Astrocyte (in vitro differentiated cells and primary cell): Measurements from ENCODE around the gene SLC37A1. TPM values are rescaled to one million over a fixed set of nuclear protein-coding genes. Genes with fewer than 3 reads are reported as not detected.

ENCODE experiments used
- DNase-seq: peaks from one replicate; pipeline ENCODE4 v3.0.0-alpha.2; 2010; ENCODE audit warnings: low read depth
- FAIRE-seq: peaks from 2 replicates; lab custom pipeline; 2011; peaks lifted over from hg19 to GRCh38; lab: Jason Lieb, UNC
- H2AFZ ChIP-seq: 2 replicates; pipeline ENCODE4 v1.6.0; 2012; ENCODE audit warnings: low read depth, low read length, inconsistent platforms
- H3K27ac ChIP-seq: 2 replicates; pipeline ENCODE4 v1.5.1; 2011; ENCODE audit warnings: low read depth, low read length, inconsistent platforms
- H3K27me3 ChIP-seq: 2 replicates; pipeline ENCODE4 v1.6.0; 2011; ENCODE audit warnings: low read length, inconsistent platforms; ENCODE audit not compliant: insufficient read depth
- H3K36me3 ChIP-seq: 2 replicates; pipeline ENCODE4 v1.5.1; 2011; ENCODE audit warnings: low read length, inconsistent platforms; ENCODE audit not compliant: insufficient read depth
- H3K4me1 ChIP-seq: 2 replicates; pipeline ENCODE4 v1.5.1; 2011; ENCODE audit warnings: low read length, inconsistent platforms; ENCODE audit not compliant: insufficient read depth
- H3K4me2 ChIP-seq: 2 replicates; pipeline ENCODE4 v1.6.0; 2012; ENCODE audit warnings: low read length, inconsistent platforms
- H3K4me3 ChIP-seq: 2 replicates; pipeline ENCODE4 v1.5.1; 2011; ENCODE audit warnings: low read depth, mild to moderate bottlenecking, low read length, inconsistent platforms; ENCODE audit not compliant: insufficient read depth
- H3K79me2 ChIP-seq: 2 replicates; pipeline ENCODE4 v1.6.0; 2012; ENCODE audit warnings: mild to moderate bottlenecking, low read length, inconsistent platforms; ENCODE audit not compliant: insufficient read depth
- H3K9ac ChIP-seq: 2 replicates; pipeline ENCODE4 v1.6.0; 2012; ENCODE audit warnings: mild to moderate bottlenecking, low read length, inconsistent platforms
- H3K9me3 ChIP-seq: 2 replicates; pipeline ENCODE4 v1.5.1; 2012; ENCODE audit warnings: low read depth, mild to moderate bottlenecking, low read length, inconsistent platforms; ENCODE audit not compliant: insufficient read depth
- H4K20me1 ChIP-seq: 2 replicates; pipeline ENCODE4 v1.6.0; 2012; ENCODE audit warnings: low read length, inconsistent platforms; ENCODE audit not compliant: insufficient read depth
- H3K27ac Mint-ChIP-seq: one replicate; pipeline ENCODE4 v1.8.0; 2021; ENCODE audit warnings: mild to moderate bottlenecking, mixed read lengths; ENCODE audit not compliant: unreplicated experiment
- H3K27me3 Mint-ChIP-seq: one replicate; pipeline ENCODE4 v1.8.0; 2021; ENCODE audit warnings: low read depth, mixed read lengths; ENCODE audit not compliant: unreplicated experiment
- H3K36me3 Mint-ChIP-seq: one replicate; pipeline ENCODE4 v1.8.0; 2021; ENCODE audit warnings: low read depth, mixed read lengths; ENCODE audit not compliant: unreplicated experiment
- H3K4me1 Mint-ChIP-seq: one replicate; pipeline ENCODE4 v1.8.0; 2021; ENCODE audit warnings: low read depth, mixed read lengths; ENCODE audit not compliant: unreplicated experiment
- H3K4me3 Mint-ChIP-seq: one replicate; pipeline ENCODE4 v1.8.0; 2021; ENCODE audit warnings: mild to moderate bottlenecking, moderate library complexity, mixed read lengths; ENCODE audit not compliant: unreplicated experiment
- H3K9me3 Mint-ChIP-seq: one replicate; pipeline ENCODE4 v1.8.0; 2021; ENCODE audit warnings: mild to moderate bottlenecking, mixed read lengths; ENCODE audit not compliant: unreplicated experiment
- EZH2 ChIP-seq: IDR thresholded peaks from 2 replicates; pipeline ENCODE4 v1.6.1; 2012; ENCODE audit warnings: mild to moderate bottlenecking, low read length, inconsistent platforms; ENCODE audit not compliant: insufficient read depth
- total RNA-seq: library from RNA; stranded (reverse); gene quantifications from 2 replicates; pipeline ENCODE4 v1.2.1, GENCODE V29; 2021
- TF ChIP-seq, protein P1 (sequence below): IDR thresholded peaks from 2 replicates; pipeline ENCODE4 v1.5.1; 2011; ENCODE audit warnings: low read depth, mild to moderate bottlenecking, inconsistent platforms, low read length, moderate library complexity; ENCODE audit not compliant: insufficient read depth

SLC37A1 gene
- total RNA-seq, 1 donor from 2014 or later, result 6.9 TPM

DNA sequence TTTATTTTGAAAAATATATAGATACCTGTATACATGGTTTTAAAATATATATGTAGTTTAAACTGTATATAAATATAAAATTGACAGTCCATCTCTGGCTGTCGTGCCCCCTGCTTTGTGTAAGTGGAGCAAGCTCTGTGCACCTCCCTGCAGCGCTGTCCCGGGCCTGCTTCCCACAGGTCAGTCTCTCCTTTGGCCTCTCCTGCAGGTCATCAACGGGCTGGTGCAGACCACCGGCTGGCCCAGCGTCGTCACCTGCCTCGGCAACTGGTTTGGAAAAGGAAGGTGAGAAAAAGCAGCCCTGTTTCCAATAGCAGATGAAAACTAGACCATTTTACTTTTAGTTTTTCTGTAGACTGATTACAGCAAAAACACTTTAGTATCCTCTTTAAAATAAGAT, 28.5 kb downstream of the SLC37A1 start:
- Mint-ChIP-seq H3K27ac (no peak overlapping the region), H3K9me3 (no peaks in the 10 kb centered on the region), H3K4me3 (no peak overlapping the region), H3K4me1 (no peaks in the 10 kb centered on the region), H3K27me3 (peaks cover 40% of the 10 kb centered on the region), H3K36me3 (peaks cover 10% of the 10 kb centered on the region)
- no peak overlapping the region for H3K4me2 ChIP-seq
- TF ChIP-seq, protein P1, sequence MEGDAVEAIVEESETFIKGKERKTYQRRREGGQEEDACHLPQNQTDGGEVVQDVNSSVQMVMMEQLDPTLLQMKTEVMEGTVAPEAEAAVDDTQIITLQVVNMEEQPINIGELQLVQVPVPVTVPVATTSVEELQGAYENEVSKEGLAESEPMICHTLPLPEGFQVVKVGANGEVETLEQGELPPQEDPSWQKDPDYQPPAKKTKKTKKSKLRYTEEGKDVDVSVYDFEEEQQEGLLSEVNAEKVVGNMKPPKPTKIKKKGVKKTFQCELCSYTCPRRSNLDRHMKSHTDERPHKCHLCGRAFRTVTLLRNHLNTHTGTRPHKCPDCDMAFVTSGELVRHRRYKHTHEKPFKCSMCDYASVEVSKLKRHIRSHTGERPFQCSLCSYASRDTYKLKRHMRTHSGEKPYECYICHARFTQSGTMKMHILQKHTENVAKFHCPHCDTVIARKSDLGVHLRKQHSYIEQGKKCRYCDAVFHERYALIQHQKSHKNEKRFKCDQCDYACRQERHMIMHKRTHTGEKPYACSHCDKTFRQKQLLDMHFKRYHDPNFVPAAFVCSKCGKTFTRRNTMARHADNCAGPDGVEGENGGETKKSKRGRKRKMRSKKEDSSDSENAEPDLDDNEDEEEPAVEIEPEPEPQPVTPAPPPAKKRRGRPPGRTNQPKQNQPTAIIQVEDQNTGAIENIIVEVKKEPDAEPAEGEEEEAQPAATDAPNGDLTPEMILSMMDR, result no peak
- no peak for TF ChIP-seq EZH2
- H3K27me3 ChIP-seq, result no peaks in the 10 kb centered on the region
- no peak overlapping the region for H3K27ac ChIP-seq
- H3K79me2 ChIP-seq, result no peaks in the 10 kb centered on the region
- H4K20me1 ChIP-seq, result no peaks in the 10 kb centered on the region
- no peak for DNase-seq
- H2AFZ ChIP-seq, result no peak overlapping the region
- no peaks in the 10 kb centered on the region for H3K36me3 ChIP-seq
- FAIRE-seq, result no peak
- no peaks in the 10 kb centered on the region for H3K9me3 ChIP-seq
- no peak overlapping the region for H3K4me3 ChIP-seq
- H3K4me1 ChIP-seq, result no peaks in the 10 kb centered on the region
- H3K9ac ChIP-seq, result no peak overlapping the region

DNA sequence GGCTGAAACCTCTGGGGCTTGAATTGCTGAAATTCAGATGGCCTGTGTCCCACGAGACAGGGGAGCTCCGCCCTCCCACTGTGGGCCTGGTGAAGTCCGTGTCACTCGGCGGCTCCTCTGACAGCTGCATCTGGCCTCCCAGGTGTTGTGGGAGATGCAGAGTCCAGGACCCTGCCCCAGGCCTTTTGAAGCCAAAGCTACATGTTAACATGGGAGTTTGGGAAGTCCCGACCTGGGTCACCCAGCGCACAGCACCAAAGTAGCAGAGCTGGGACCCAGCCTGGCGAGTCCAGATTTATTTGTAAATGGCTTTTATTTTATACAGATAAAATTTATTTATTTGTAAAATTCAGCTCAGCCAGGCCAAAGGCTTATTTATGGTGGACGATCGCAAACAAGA, 28.9 kb downstream of the SLC37A1 start:
- Histone ChIP-seq H3K9me3 (no peaks in the 10 kb centered on the region), H3K9ac (no peak overlapping the region), H3K79me2 (no peaks in the 10 kb centered on the region), H3K27me3 (no peaks in the 10 kb centered on the region), H4K20me1 (no peaks in the 10 kb centered on the region), H3K4me3 (no peak overlapping the region), H3K4me1 (no peaks in the 10 kb centered on the region), H3K36me3 (no peaks in the 10 kb centered on the region), H3K4me2 (no peak overlapping the region), H3K27ac (no peak overlapping the region), H2AFZ (no peak overlapping the region)
- Mint-ChIP-seq H3K36me3 (peaks cover 10% of the 10 kb centered on the region), H3K4me3 (no peak overlapping the region), H3K27me3 (peaks cover 36% of the 10 kb centered on the region), H3K27ac (no peak overlapping the region), H3K9me3 (no peaks in the 10 kb centered on the region), H3K4me1 (no peaks in the 10 kb centered on the region)
- FAIRE-seq (no peak), DNase-seq (no peak)
- no peak for TF ChIP-seq EZH2
- TF ChIP-seq, protein P1, result no peak

DNA sequence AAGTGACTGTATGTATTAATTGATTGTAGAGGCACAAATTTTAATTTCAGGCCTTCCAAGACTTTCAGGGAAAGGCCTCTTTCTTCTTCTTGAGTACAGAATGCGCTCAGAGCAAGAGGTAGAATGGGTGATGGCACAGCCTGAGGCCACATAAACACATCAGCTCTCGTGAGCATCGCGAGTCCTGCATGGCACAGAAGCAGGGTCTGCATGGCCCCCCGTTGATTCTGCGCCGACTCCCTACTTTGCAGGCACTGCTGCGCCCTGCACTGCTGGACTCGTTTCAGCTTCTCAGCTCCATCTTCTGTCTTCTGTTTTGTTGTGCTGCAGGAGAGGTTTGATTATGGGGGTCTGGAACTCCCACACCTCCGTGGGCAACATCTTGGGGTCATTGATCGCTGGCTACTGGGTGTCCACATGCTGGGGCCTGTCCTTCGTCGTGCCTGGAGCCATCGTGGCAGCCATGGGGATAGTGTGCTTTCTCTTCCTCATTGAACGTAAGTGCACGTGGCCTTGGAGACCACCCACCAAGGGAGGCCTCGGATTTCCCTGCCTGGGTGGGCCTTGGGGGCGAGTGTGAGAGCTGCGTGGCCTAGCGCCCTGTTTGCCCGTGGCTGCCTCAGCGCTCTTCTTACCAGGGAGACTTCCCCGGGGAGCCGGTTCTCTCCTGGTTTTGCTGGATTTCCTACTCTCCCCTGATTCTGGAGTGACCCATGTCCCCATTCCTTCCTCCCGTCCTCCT, 29.6 kb downstream of the SLC37A1 start:
- Mint-ChIP-seq H3K27ac (no peak overlapping the region), H3K36me3 (peaks cover 13% of the 10 kb centered on the region)

More for the DNA sequence above, 29.6 kb downstream of the SLC37A1 start:
- Histone ChIP-seq H3K4me3 (no peak overlapping the region), H4K20me1 (no peaks in the 10 kb centered on the region), H2AFZ (no peak overlapping the region), H3K9ac (no peak overlapping the region), H3K4me2 (no peak overlapping the region), H3K27me3 (no peaks in the 10 kb centered on the region), H3K4me1 (no peaks in the 10 kb centered on the region), H3K79me2 (no peaks in the 10 kb centered on the region), H3K27ac (no peak overlapping the region), H3K36me3 (no peaks in the 10 kb centered on the region), H3K9me3 (no peaks in the 10 kb centered on the region)
- H3K9me3 Mint-ChIP-seq, result no peaks in the 10 kb centered on the region
- H3K4me1 Mint-ChIP-seq, result no peaks in the 10 kb centered on the region
- FAIRE-seq (no peak), DNase-seq (no peak)
- peaks cover 29% of the 10 kb centered on the region for H3K27me3 Mint-ChIP-seq
- no peak for TF ChIP-seq EZH2
- TF ChIP-seq, protein P1, result no peak
- H3K4me3 Mint-ChIP-seq, result no peak overlapping the region
